Measurements from ENCODE around the gene HOXD8. TPM values are rescaled to one million over a fixed set of nuclear protein-coding genes. Genes with fewer than 3 reads are reported as not detected.

Gene HOXD8
- total and polyA plus RNA-seq, 10 of the 15 experiments (the other 5 are each of a cell fraction or from before 2014, with no cell fraction given), result not detected

DNA sequence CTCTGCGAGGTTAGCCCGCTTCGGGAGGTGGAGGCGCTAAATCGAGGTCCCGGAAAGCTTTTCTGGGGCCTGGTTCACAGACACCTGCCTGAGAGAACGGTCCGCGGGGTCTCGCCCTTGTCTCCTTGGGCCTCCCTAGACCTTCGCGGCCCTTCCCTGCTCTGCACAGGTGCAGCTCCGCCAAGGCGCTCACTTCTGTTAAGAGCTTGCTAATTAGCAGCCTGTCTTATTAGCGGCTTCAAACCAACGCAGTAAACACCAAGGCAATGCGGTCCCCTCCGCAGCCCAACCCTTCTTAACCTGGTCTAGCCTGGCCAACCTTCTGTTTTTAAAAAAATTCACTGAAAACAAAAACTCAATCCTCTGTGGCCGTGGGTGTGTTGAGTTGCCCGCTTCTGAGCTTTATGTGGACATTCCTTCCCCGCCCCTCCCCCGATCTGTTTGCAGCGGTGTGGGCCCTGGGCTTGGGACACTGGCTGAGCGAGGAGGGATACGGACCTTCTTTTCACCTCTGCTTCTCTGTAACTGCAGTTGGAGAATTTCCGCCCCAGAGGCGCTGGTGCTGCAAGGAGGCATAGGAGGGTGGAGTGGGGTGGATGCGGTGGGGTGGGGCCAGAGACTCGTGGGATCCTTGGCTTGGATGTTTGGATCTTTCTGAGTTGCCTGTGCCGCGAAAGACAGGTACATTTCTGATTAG lies 18.4 kb downstream of the HOXD8 start:
- no TSS peak for BruUV-seq (replicated peaks)
- Histone ChIP-seq H3K27me3 (replicated peaks in 1 of 2; ENCODE audit: control insufficient read depth in 2 of 2, insufficient read depth in 2 of 2, low read length in 1 of 2) (peaks cover 10 to 29% of the 10 kb centered on the region in 2 experiments), H2AFZ (ENCODE audit: control insufficient read depth, low read depth, low read length) (no peak overlapping the region), H4K20me1 (ENCODE audit: control insufficient read depth, insufficient read depth) (no peaks in the 10 kb centered on the region), H3K79me2 (ENCODE audit: control insufficient read depth, insufficient read depth, low read length) (no peaks in the 10 kb centered on the region), H3K36me3 (ENCODE audit: control insufficient read depth in 2 of 2, insufficient read depth in 2 of 2, low read length in 1 of 2) (no peaks in the 10 kb centered on the region), H3K27ac (ENCODE audit: control insufficient read depth, insufficient read depth) (no peak overlapping the region), H3K4me1 (ENCODE audit: control insufficient read depth, insufficient read depth, low read length) (no peaks in the 10 kb centered on the region), H3K4me3 (no peak overlapping the region), H3K9ac (ENCODE audit: control insufficient read depth, insufficient read depth, low read length) (no peak overlapping the region), H3K4me2 (ENCODE audit: control insufficient read depth, insufficient read depth) (no peak overlapping the region), H3K9me3 (replicated peaks; ENCODE audit: control insufficient read depth, insufficient read depth, low read length) (no peaks in the 10 kb centered on the region)
- SMC1A ChIA-PET (ENCODE audit: uncharacterized antibody, unreplicated experiment), result no interaction called here
- FAIRE-seq (no peak), ATAC-seq (no peak), DNase-seq (ENCODE audit: low read depth, low spot score) (no peak)
- POLR2A ChIA-PET, result no interaction called here
- 24% methylated on average over 30 of the region's 31 CpGs for WGBS (ENCODE audit: insufficient coverage, insufficient replicate concordance, low lambda C conversion rate, missing lambda C conversion rate)
- RAD21 ChIA-PET (ENCODE audit: unreplicated experiment), result no interaction called here
- intact Hi-C loops (cut with micrococcal nuclease; ENCODE audit: unreplicated experiment) (no loop called here), in situ Hi-C loops (cut with MboI) (loop anchor here (25.0 kb wide), 1 partner anchor 1189 kb away; no protein-coding TSS in a partner anchor)
- TF ChIP-seq NFYA (IDR thresholded peaks at IDR 0.05; ENCODE audit: borderline replicate concordance, low read depth, low read length), result no peak
- no peak for TF ChIP-seq STAT3 (IDR thresholded peaks at IDR 0.05; ENCODE audit: low read depth, low read length)
- TF ChIP-seq WRNIP1 (IDR thresholded peaks at IDR 0.05; ENCODE audit: borderline replicate concordance, low read depth, low read length), result no peak
- TF ChIP-seq, protein P1, sequence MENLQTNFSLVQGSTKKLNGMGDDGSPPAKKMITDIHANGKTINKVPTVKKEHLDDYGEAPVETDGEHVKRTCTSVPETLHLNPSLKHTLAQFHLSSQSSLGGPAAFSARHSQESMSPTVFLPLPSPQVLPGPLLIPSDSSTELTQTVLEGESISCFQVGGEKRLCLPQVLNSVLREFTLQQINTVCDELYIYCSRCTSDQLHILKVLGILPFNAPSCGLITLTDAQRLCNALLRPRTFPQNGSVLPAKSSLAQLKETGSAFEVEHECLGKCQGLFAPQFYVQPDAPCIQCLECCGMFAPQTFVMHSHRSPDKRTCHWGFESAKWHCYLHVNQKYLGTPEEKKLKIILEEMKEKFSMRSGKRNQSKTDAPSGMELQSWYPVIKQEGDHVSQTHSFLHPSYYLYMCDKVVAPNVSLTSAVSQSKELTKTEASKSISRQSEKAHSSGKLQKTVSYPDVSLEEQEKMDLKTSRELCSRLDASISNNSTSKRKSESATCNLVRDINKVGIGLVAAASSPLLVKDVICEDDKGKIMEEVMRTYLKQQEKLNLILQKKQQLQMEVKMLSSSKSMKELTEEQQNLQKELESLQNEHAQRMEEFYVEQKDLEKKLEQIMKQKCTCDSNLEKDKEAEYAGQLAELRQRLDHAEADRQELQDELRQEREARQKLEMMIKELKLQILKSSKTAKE (IDR thresholded peaks at IDR 0.05; ENCODE audit: low read depth, poor library complexity, severe bottlenecking), result no peak
- TF ChIP-seq FOS (IDR thresholded peaks at IDR 0.05; ENCODE audit: borderline replicate concordance, extremely low read depth, insufficient read length), result no peak
- TF ChIP-seq DPF2 (IDR thresholded peaks at IDR 0.05), result no peak
- TF ChIP-seq, protein P2, sequence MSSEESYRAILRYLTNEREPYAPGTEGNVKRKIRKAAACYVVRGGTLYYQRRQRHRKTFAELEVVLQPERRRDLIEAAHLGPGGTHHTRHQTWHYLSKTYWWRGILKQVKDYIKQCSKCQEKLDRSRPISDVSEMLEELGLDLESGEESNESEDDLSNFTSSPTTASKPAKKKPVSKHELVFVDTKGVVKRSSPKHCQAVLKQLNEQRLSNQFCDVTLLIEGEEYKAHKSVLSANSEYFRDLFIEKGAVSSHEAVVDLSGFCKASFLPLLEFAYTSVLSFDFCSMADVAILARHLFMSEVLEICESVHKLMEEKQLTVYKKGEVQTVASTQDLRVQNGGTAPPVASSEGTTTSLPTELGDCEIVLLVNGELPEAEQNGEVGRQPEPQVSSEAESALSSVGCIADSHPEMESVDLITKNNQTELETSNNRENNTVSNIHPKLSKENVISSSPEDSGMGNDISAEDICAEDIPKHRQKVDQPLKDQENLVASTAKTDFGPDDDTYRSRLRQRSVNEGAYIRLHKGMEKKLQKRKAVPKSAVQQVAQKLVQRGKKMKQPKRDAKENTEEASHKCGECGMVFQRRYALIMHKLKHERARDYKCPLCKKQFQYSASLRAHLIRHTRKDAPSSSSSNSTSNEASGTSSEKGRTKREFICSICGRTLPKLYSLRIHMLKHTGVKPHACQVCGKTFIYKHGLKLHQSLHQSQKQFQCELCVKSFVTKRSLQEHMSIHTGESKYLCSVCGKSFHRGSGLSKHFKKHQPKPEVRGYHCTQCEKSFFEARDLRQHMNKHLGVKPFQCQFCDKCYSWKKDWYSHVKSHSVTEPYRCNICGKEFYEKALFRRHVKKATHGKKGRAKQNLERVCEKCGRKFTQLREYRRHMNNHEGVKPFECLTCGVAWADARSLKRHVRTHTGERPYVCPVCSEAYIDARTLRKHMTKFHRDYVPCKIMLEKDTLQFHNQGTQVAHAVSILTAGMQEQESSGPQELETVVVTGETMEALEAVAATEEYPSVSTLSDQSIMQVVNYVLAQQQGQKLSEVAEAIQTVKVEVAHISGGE (CRISPR knock-in tag; IDR thresholded peaks at IDR 0.05), result no peak
- TF ChIP-seq SP1 (IDR thresholded peaks at IDR 0.05; ENCODE audit: low read depth, low read length), result no peak
- TF ChIP-seq RCOR1 (conservative IDR thresholded peaks at IDR 0.05; ENCODE audit: low read depth, low read length), result no peak
- TF ChIP-seq PML (IDR thresholded peaks at IDR 0.05; ENCODE audit: low read length), result no peak
- no peak for TF ChIP-seq KDM1A (IDR thresholded peaks at IDR 0.05; ENCODE audit: borderline replicate concordance)
- CTCF ChIA-PET, result interaction anchor here (0.6 to 0.7 kb wide), 2 partner anchors 16 to 507 kb away, joined by 3 to 4 read pairs; no protein-coding TSS in a partner anchor
